ENCODE measurements around the gene SERP1.

SERP1 gene

GRCh38 chr3:150531775-150532174, 14.5 kb downstream of the SERP1 start:
- no peaks in the 10 kb centered on the region for H3K9me3 ChIP-seq (ENCODE audit: control insufficient read depth, low read length)
- H3K36me3 ChIP-seq (ENCODE audit: control insufficient read depth, insufficient read depth, low read length), result no peaks in the 10 kb centered on the region
- no peaks in the 10 kb centered on the region for H3K4me1 ChIP-seq (ENCODE audit: control insufficient read depth, insufficient read depth, low read length)
- H3K27me3 ChIP-seq (ENCODE audit: control insufficient read depth, insufficient read depth, low read length), result no peaks in the 10 kb centered on the region
- no peak overlapping the region for H3K4me3 ChIP-seq (ENCODE audit: low read length)
- H3K9ac ChIP-seq (ENCODE audit: low read length), result no peak overlapping the region

- Histone ChIP-seq H3K4me1 (ENCODE audit: control insufficient read depth, insufficient read depth, low read length) (no peaks in the 10 kb centered on the region), H3K9me3 (ENCODE audit: control insufficient read depth, low read length) (no peaks in the 10 kb centered on the region), H3K27me3 (ENCODE audit: control insufficient read depth, insufficient read depth, low read length) (no peaks in the 10 kb centered on the region), H3K9ac (ENCODE audit: low read length) (no peak overlapping the region), H3K4me3 (ENCODE audit: low read length) (no peak overlapping the region), H3K36me3 (ENCODE audit: control insufficient read depth, insufficient read depth, low read length) (no peaks in the 10 kb centered on the region)
These were observed 17.9 kb downstream of the SERP1 start for GRCh38 chr3:150528354-150528797.

GRCh38 chr3:150527464-150528255, 18.6 kb downstream of the SERP1 start:
- no peak overlapping the region for H3K9ac ChIP-seq (ENCODE audit: low read length)
- no peaks in the 10 kb centered on the region for H3K4me1 ChIP-seq (ENCODE audit: control insufficient read depth, insufficient read depth, low read length)
- no peak overlapping the region for H3K4me3 ChIP-seq (ENCODE audit: low read length)

GRCh38 chr3:150523538-150523937, 22.8 kb downstream of the SERP1 start:
- no peaks in the 10 kb centered on the region for H3K9me3 ChIP-seq (ENCODE audit: control insufficient read depth, low read length)
- no peaks in the 10 kb centered on the region for H3K4me1 ChIP-seq (ENCODE audit: control insufficient read depth, insufficient read depth, low read length)
- H3K27me3 ChIP-seq (ENCODE audit: control insufficient read depth, insufficient read depth, low read length), result no peaks in the 10 kb centered on the region
- H3K36me3 ChIP-seq (ENCODE audit: control insufficient read depth, insufficient read depth, low read length), result no peaks in the 10 kb centered on the region
- H3K9ac ChIP-seq (ENCODE audit: low read length), result no peak overlapping the region
- H3K4me3 ChIP-seq (ENCODE audit: low read length), result no peak overlapping the region

More at GRCh38 chr3:150527464-150528255, 18.6 kb downstream of the SERP1 start:
- no peaks in the 10 kb centered on the region for H3K27me3 ChIP-seq (ENCODE audit: control insufficient read depth, insufficient read depth, low read length)
- no peaks in the 10 kb centered on the region for H3K9me3 ChIP-seq (ENCODE audit: control insufficient read depth, low read length)
- H3K36me3 ChIP-seq (ENCODE audit: control insufficient read depth, insufficient read depth, low read length), result no peaks in the 10 kb centered on the region

- no peak overlapping the region for H3K4me3 ChIP-seq (ENCODE audit: low read length)
- no peaks in the 10 kb centered on the region for H3K27me3 ChIP-seq (ENCODE audit: control insufficient read depth, insufficient read depth, low read length)
- no peaks in the 10 kb centered on the region for H3K9me3 ChIP-seq (ENCODE audit: control insufficient read depth, low read length)
- H3K9ac ChIP-seq (ENCODE audit: low read length), result no peak overlapping the region
- H3K4me1 ChIP-seq (ENCODE audit: control insufficient read depth, insufficient read depth, low read length), result no peaks in the 10 kb centered on the region
- no peaks in the 10 kb centered on the region for H3K36me3 ChIP-seq (ENCODE audit: control insufficient read depth, insufficient read depth, low read length)
These were observed 24.8 kb downstream of the SERP1 start for GRCh38 chr3:150521463-150521862.

- H3K9me3 ChIP-seq (ENCODE audit: control insufficient read depth, low read length), result no peaks in the 10 kb centered on the region
- H3K4me3 ChIP-seq (ENCODE audit: low read length), result no peak overlapping the region
- H3K9ac ChIP-seq (ENCODE audit: low read length), result no peak overlapping the region
- no peaks in the 10 kb centered on the region for H3K27me3 ChIP-seq (ENCODE audit: control insufficient read depth, insufficient read depth, low read length)
- no peaks in the 10 kb centered on the region for H3K4me1 ChIP-seq (ENCODE audit: control insufficient read depth, insufficient read depth, low read length)
- H3K36me3 ChIP-seq (ENCODE audit: control insufficient read depth, insufficient read depth, low read length), result no peaks in the 10 kb centered on the region
These were observed 25.9 kb downstream of the SERP1 start for GRCh38 chr3:150520408-150520807.

GRCh38 chr3:150519026-150519425, 27.3 kb downstream of the SERP1 start:
- H3K4me1 ChIP-seq (ENCODE audit: control insufficient read depth, insufficient read depth, low read length), result no peaks in the 10 kb centered on the region
- no peaks in the 10 kb centered on the region for H3K36me3 ChIP-seq (ENCODE audit: control insufficient read depth, insufficient read depth, low read length)
- H3K9me3 ChIP-seq (ENCODE audit: control insufficient read depth, low read length), result no peaks in the 10 kb centered on the region
- H3K27me3 ChIP-seq (ENCODE audit: control insufficient read depth, insufficient read depth, low read length), result no peaks in the 10 kb centered on the region
- no peak overlapping the region for H3K9ac ChIP-seq (ENCODE audit: low read length)
- no peak overlapping the region for H3K4me3 ChIP-seq (ENCODE audit: low read length)

- Histone ChIP-seq H3K4me3 (ENCODE audit: low read length) (no peak overlapping the region), H3K9me3 (ENCODE audit: control insufficient read depth, low read length) (no peaks in the 10 kb centered on the region), H3K27me3 (ENCODE audit: control insufficient read depth, insufficient read depth, low read length) (no peaks in the 10 kb centered on the region), H3K4me1 (ENCODE audit: control insufficient read depth, insufficient read depth, low read length) (no peaks in the 10 kb centered on the region), H3K36me3 (ENCODE audit: control insufficient read depth, insufficient read depth, low read length) (no peaks in the 10 kb centered on the region), H3K9ac (ENCODE audit: low read length) (no peak overlapping the region)
These were observed 31.1 kb downstream of the SERP1 start for GRCh38 chr3:150515210-150515609.

- Histone ChIP-seq H3K27me3 (ENCODE audit: control insufficient read depth, insufficient read depth, low read length) (no peaks in the 10 kb centered on the region), H3K9ac (ENCODE audit: low read length) (no peak overlapping the region), H3K4me1 (ENCODE audit: control insufficient read depth, insufficient read depth, low read length) (no peaks in the 10 kb centered on the region), H3K36me3 (ENCODE audit: control insufficient read depth, insufficient read depth, low read length) (no peaks in the 10 kb centered on the region), H3K4me3 (ENCODE audit: low read length) (no peak overlapping the region), H3K9me3 (ENCODE audit: control insufficient read depth, low read length) (no peaks in the 10 kb centered on the region)
These were observed 35.0 kb downstream of the SERP1 start for GRCh38 chr3:150511122-150511821.

- no peaks in the 10 kb centered on the region for H3K4me1 ChIP-seq (ENCODE audit: control insufficient read depth, insufficient read depth, low read length)
- H3K4me3 ChIP-seq (ENCODE audit: low read length), result no peak overlapping the region
- H3K27me3 ChIP-seq (ENCODE audit: control insufficient read depth, insufficient read depth, low read length), result no peaks in the 10 kb centered on the region
- H3K36me3 ChIP-seq (ENCODE audit: control insufficient read depth, insufficient read depth, low read length), result no peaks in the 10 kb centered on the region
- no peaks in the 10 kb centered on the region for H3K9me3 ChIP-seq (ENCODE audit: control insufficient read depth, low read length)
- no peak overlapping the region for H3K9ac ChIP-seq (ENCODE audit: low read length)
These were observed 36.5 kb downstream of the SERP1 start for GRCh38 chr3:150509780-150510179.

GRCh38 chr3:150508401-150508800, 37.9 kb downstream of the SERP1 start:
- Histone ChIP-seq H3K4me1 (ENCODE audit: control insufficient read depth, insufficient read depth, low read length) (no peaks in the 10 kb centered on the region), H3K9me3 (ENCODE audit: control insufficient read depth, low read length) (no peaks in the 10 kb centered on the region), H3K9ac (ENCODE audit: low read length) (no peak overlapping the region), H3K36me3 (ENCODE audit: control insufficient read depth, insufficient read depth, low read length) (no peaks in the 10 kb centered on the region), H3K27me3 (ENCODE audit: control insufficient read depth, insufficient read depth, low read length) (no peaks in the 10 kb centered on the region), H3K4me3 (ENCODE audit: low read length) (no peak overlapping the region)

GRCh38 chr3:150504483-150504882, 41.8 kb downstream of the SERP1 start:
- no peaks in the 10 kb centered on the region for H3K27me3 ChIP-seq (ENCODE audit: control insufficient read depth, insufficient read depth, low read length)
- no peak overlapping the region for H3K9ac ChIP-seq (ENCODE audit: low read length)
- H3K4me1 ChIP-seq (ENCODE audit: control insufficient read depth, insufficient read depth, low read length), result no peaks in the 10 kb centered on the region
- no peaks in the 10 kb centered on the region for H3K36me3 ChIP-seq (ENCODE audit: control insufficient read depth, insufficient read depth, low read length)
- no peaks in the 10 kb centered on the region for H3K9me3 ChIP-seq (ENCODE audit: control insufficient read depth, low read length)
- H3K4me3 ChIP-seq (ENCODE audit: low read length), result no peak overlapping the region

Measured in mucosa of stomach (tissue), 1 donor.